A549 (cell line): ENCODE results near the gene TSHZ2. TPM values are rescaled to one million over a fixed set of nuclear protein-coding genes. Genes with fewer than 3 reads are reported as not detected.

Source experiments
- ATAC-seq, 2 experiments: fragments of 200-7000 bp in 1 of 2; fragments of >200 bp in 1 of 2; cut with Nextera tagmentation in 1 of 2; cut with Tn5 transposase in 1 of 2; 3 replicates each; pipeline versions ENCODE4 v1.8.0 to v1.9.1; 2018 to 2020; ENCODE audit warnings: mild to moderate bottlenecking in 1 of 2, moderate library complexity in 1 of 2
- CTCF ChIA-PET: fragments of 300-600 bp; sonication (Branson Sonifier 250); formaldehyde crosslinking; extraction: SDS; loops from one replicate; lab custom pipeline; 2021; ENCODE audit warnings: antibody characterized with exemption, inconsistent platforms; lab: Yijun Ruan, JAX
- POLR2A ChIA-PET: fragments of 350-600 bp; formaldehyde crosslinking; extraction: SDS; loops from one replicate; lab custom pipeline; 2021; ENCODE audit warnings: antibody characterized with exemption, inconsistent platforms; lab: Yijun Ruan, JAX
- DNase-seq, 2 experiments: peaks; one replicate each; pipeline versions ENCODE4 v3.0.0 to v3.0.0-alpha.2; 2011 to 2016; ENCODE audit warnings: low read depth in 1 of 2, low spot score in 1 of 2
- FAIRE-seq: peaks from 2 replicates; lab custom pipeline; 2011; peaks lifted over from hg19 to GRCh38; lab: Jason Lieb, UNC
- H3K27ac ChIP-seq, 2 experiments: fragments of >200 bp; sonication (Bioruptor Twin); formaldehyde crosslinking; 3 replicates each; pipeline ENCODE4 v1.5.1; 2016 to 2017
- H3K4me1 ChIP-seq: fragments of >200 bp; sonication (Bioruptor Twin); formaldehyde crosslinking; 3 replicates; pipeline ENCODE4 v1.6.1; 2016
- H3K4me2 ChIP-seq: fragments of >200 bp; sonication (Bioruptor Twin); formaldehyde crosslinking; 3 replicates; pipeline ENCODE4 v1.6.1; 2016
- H3K4me3 ChIP-seq: fragments of >200 bp; sonication (Bioruptor Twin); formaldehyde crosslinking; 3 replicates; pipeline ENCODE4 v1.5.1; 2016
- H3K9me3 ChIP-seq: fragments of >200 bp; sonication (Bioruptor Twin); formaldehyde crosslinking; 3 replicates; pipeline ENCODE4 v1.6.1; 2016
- BHLHE40 ChIP-seq: IDR thresholded peaks from 2 replicates; pipeline ENCODE4 v1.6.1; 2012; ENCODE audit warnings: low read depth, low read length, inconsistent platforms
- CBX8 ChIP-seq: fragments of 200-600 bp; sonication (generic); IDR thresholded peaks from 2 replicates; pipeline ENCODE4 v1.6.1; 2016
- CEBPB ChIP-seq, 2 experiments: fragments of >200 bp in 1 of 2; sonication (Bioruptor Twin) in 1 of 2; formaldehyde crosslinking in 1 of 2; IDR thresholded peaks; 2 replicates each; pipeline ENCODE4 v1.6.1; 2012 to 2016
- CHD4 ChIP-seq: fragments of 200-600 bp; sonication (generic); IDR thresholded peaks from 2 replicates; pipeline ENCODE4 v1.6.1; 2016; ENCODE audit warnings: antibody characterized with exemption, mild to moderate bottlenecking, borderline replicate concordance
- EHMT2 ChIP-seq: fragments of 200-600 bp; sonication (generic); IDR thresholded peaks from 2 replicates; pipeline ENCODE4 v1.6.1; 2016; ENCODE audit warnings: antibody characterized with exemption, low read depth, mild to moderate bottlenecking, moderate library complexity
- ESRRA ChIP-seq: fragments of 150-350 bp; IDR thresholded peaks from 2 replicates; pipeline ENCODE4 v1.6.1; 2014; ENCODE audit warnings: mild to moderate bottlenecking, low read length, borderline replicate concordance
- FOSL2 ChIP-seq, 2 experiments: fragments of 450-650 bp in 1 of 2; fragments of >200 bp in 1 of 2; sonication (Bioruptor Twin) in 1 of 2; formaldehyde crosslinking; IDR thresholded peaks; 2 replicates each; pipeline versions ENCODE4 v1.5.0 to v1.6.1; 2016 to 2020; ENCODE audit warnings: mild to moderate bottlenecking in 1 of 2, moderate library complexity in 1 of 2
- FOXS1 ChIP-seq: fragments of 250-450 bp; sonication (Bioruptor Pico); IDR thresholded peaks from 2 replicates; pipeline ENCODE4 v1.5.0; 2020; ENCODE audit warnings: mild to moderate bottlenecking, moderate library complexity
- GATA3 ChIP-seq: IDR thresholded peaks from 2 replicates; pipeline ENCODE4 v1.6.1; 2012; ENCODE audit warnings: borderline replicate concordance
- HEYL ChIP-seq: fragments of 250-450 bp; sonication (Bioruptor Pico); IDR thresholded peaks from 2 replicates; pipeline ENCODE4 v1.8.0; 2021; ENCODE audit warnings: mild to moderate bottlenecking, moderate library complexity
- JUNB ChIP-seq: fragments of >200 bp; sonication (Bioruptor Twin); formaldehyde crosslinking; IDR thresholded peaks from 2 replicates; pipeline ENCODE4 v1.6.1; 2016
- NFE2L2 ChIP-seq: fragments of 150-350 bp; conservative IDR thresholded peaks from 2 replicates; pipeline ENCODE4 v1.6.1; 2014; ENCODE audit warnings: low read length
- NPAS2 ChIP-seq: fragments of 250-450 bp; sonication (Bioruptor Pico); IDR thresholded peaks from 2 replicates; pipeline ENCODE4 v1.8.0; 2022; ENCODE audit warnings: mild to moderate bottlenecking, moderate library complexity, borderline replicate concordance
- NR3C1 ChIP-seq: fragments of >200 bp; sonication (Bioruptor Twin); formaldehyde crosslinking; IDR thresholded peaks from 3 replicates; pipeline ENCODE4 v1.6.1; 2017
- POLR2A ChIP-seq: IDR thresholded peaks from 2 replicates; pipeline ENCODE4 v1.6.1; 2012; ENCODE audit warnings: mild to moderate bottlenecking, low read length
- POLR2AphosphoS2 ChIP-seq: conservative IDR thresholded peaks from 2 replicates; pipeline ENCODE4 v1.6.1; 2012; ENCODE audit warnings: low read length, improper control_type of control experiment, inconsistent platforms
- RAD21 ChIP-seq, 2 experiments: fragments of >200 bp in 1 of 2; sonication (Bioruptor Twin) in 1 of 2; formaldehyde crosslinking in 1 of 2; IDR thresholded peaks in 1 of 2; conservative IDR thresholded peaks in 1 of 2; 2 replicates in 1 of 2; 3 replicates in 1 of 2; pipeline ENCODE4 v1.6.1; 2012 to 2018; ENCODE audit warnings: inconsistent platforms in 1 of 2
- RFX5 ChIP-seq: fragments of 450-650 bp; IDR thresholded peaks from 2 replicates; pipeline ENCODE4 v1.7.1; 2014; ENCODE audit warnings: antibody characterized with exemption, mild to moderate bottlenecking, moderate library complexity
- RNF2 ChIP-seq: fragments of 200-600 bp; sonication (generic); IDR thresholded peaks from 2 replicates; pipeline ENCODE4 v1.6.1; 2016; ENCODE audit warnings: low read depth, mild to moderate bottlenecking, antibody characterized with exemption, moderate library complexity, borderline replicate concordance
- SMC3 ChIP-seq: fragments of >200 bp; sonication (Bioruptor Twin); formaldehyde crosslinking; IDR thresholded peaks from 3 replicates; pipeline ENCODE4 v1.6.1; 2018; ENCODE audit warnings: inconsistent platforms
- SREBF2 ChIP-seq: fragments of 450-650 bp; IDR thresholded peaks from 2 replicates; pipeline ENCODE4 v1.6.1; 2014; ENCODE audit warnings: mild to moderate bottlenecking, moderate library complexity
- TP53 ChIP-seq: fragments of 250-450 bp; sonication (Bioruptor Pico); IDR thresholded peaks from 2 replicates; pipeline ENCODE4 v1.5.0; 2021; ENCODE audit warnings: mild to moderate bottlenecking, moderate library complexity
- ZC3H11A ChIP-seq: fragments of 450-650 bp; IDR thresholded peaks from 2 replicates; pipeline ENCODE4 v1.6.1; 2014; ENCODE audit warnings: antibody characterized with exemption, mild to moderate bottlenecking
- ZFP36 ChIP-seq: fragments of 450-650 bp; IDR thresholded peaks from 2 replicates; pipeline ENCODE4 v1.6.1; 2014; ENCODE audit warnings: borderline replicate concordance; ENCODE audit not compliant: partially characterized antibody
- ZSCAN20 ChIP-seq: fragments of 250-450 bp; sonication (Bioruptor Pico); IDR thresholded peaks from 2 replicates; pipeline ENCODE4 v1.8.0; 2022; ENCODE audit warnings: mild to moderate bottlenecking, moderate library complexity
- WGBS: methylation state at CpG from one replicate; pipeline ENCODE4 v1.1.6; 2017; ENCODE audit errors: missing lambda C conversion rate; 5-methylcytosine and 5-hydroxymethylcytosine counted together
- polyA plus RNA-seq, 4 experiments: library from polyadenylated mRNA; depleted of rRNA in 3 of 4; stranded (reverse); fragments of >200 nt; fragmentation: RNase III in 1 of 4; extraction: RNeasy Plus Mini Kit Qiagen cat#74134 plus additional on column Dnase treatment in 1 of 4; gene quantifications; 2 replicates in 3 of 4; 3 replicates in 1 of 4; pipeline ENCODE4 v1.2.3, GENCODE V29; 2011 to 2017
- TF ChIP-seq, protein P1 (sequence below): fragments of >200 bp; sonication (Bioruptor Twin); formaldehyde crosslinking; IDR thresholded peaks from 3 replicates; pipeline ENCODE4 v1.6.1; 2016
- TF ChIP-seq, protein P2 (sequence below): fragments of 450-650 bp; IDR thresholded peaks from 2 replicates; pipeline ENCODE4 v1.6.1; 2014; ENCODE audit warnings: antibody characterized with exemption
- TF ChIP-seq, protein P3 (sequence below): IDR thresholded peaks from 2 replicates; pipeline ENCODE4 v1.6.1; 2012
- TF ChIP-seq, protein P4 (sequence below): fragments of 250-450 bp; sonication (Bioruptor Pico); IDR thresholded peaks from 2 replicates; pipeline ENCODE4 v1.5.0; 2021; ENCODE audit warnings: mild to moderate bottlenecking, moderate library complexity, borderline replicate concordance

TSHZ2 gene
- polyA plus RNA-seq, 2 of the 4 experiments (the other 2 are of a cell fraction): not detected

DNA sequence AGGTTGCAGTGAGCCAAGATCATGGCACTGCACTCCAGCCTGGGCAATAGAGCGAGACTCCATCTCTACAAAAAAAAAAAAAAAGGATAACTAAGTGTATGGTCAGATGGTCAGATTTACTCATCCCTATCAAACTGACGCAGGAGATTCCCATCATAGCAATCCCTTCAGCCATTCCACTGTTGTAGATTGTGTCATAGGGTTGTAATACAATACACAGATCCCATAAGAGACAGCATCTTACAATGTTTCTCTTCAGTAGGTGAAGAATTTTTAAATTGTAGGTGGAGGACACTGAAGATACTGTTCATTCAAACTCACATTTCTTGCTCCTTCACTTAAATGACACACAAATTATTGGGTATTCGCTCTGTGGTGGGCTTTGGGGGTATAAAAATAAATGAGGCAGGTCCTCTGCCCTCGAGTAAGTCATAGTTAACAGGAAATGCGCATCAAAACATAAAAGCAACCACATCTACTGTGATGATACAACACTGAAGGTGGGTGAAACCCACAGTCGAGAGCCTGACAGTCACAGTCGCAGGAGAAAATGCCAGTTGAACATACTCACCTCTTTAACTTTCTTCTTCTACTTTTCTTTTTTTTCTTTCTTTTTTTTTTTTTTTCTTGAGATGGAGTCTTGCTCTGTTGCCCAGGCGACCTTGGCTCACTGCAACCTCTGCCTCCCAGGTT is 416.0 kb downstream of the TSHZ2 start:
- ATAC-seq (no peak), FAIRE-seq (no peak), DNase-seq (no peak)
- ChIA-PET CTCF (no interaction called here), POLR2A (no interaction called here)
- 53% methylated on average over 8 of the region's 8 CpGs for WGBS
- Histone ChIP-seq H3K27ac (no peak overlapping the region), H3K4me3 (no peak overlapping the region), H3K4me1 (no peaks in the 10 kb centered on the region), H3K9me3 (no peaks in the 10 kb centered on the region), H3K4me2 (no peak overlapping the region)
- TF ChIP-seq POLR2AphosphoS2 (no peak), POLR2A (no peak), SREBF2 (no peak), NPAS2 (CRISPR knock-in tag) (no peak), BHLHE40 (no peak), EHMT2 (no peak), NFE2L2 (no peak), RNF2 (no peak), CHD4 (no peak), CEBPB (IDR thresholded peaks at IDR 0.05) (no peak), CBX8 (no peak), RAD21 (conservative IDR thresholded peaks at IDR 0.05 in 1 of 2, IDR thresholded peaks at IDR 0.05 in 1 of 2) (no peak), ZC3H11A (no peak), ZFP36 (no peak)
- TF ChIP-seq, protein P1, sequence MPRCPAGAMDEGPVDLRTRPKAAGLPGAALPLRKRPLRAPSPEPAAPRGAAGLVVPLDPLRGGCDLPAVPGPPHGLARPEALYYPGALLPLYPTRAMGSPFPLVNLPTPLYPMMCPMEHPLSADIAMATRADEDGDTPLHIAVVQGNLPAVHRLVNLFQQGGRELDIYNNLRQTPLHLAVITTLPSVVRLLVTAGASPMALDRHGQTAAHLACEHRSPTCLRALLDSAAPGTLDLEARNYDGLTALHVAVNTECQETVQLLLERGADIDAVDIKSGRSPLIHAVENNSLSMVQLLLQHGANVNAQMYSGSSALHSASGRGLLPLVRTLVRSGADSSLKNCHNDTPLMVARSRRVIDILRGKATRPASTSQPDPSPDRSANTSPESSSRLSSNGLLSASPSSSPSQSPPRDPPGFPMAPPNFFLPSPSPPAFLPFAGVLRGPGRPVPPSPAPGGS: no peak
- TF ChIP-seq, protein P2, sequence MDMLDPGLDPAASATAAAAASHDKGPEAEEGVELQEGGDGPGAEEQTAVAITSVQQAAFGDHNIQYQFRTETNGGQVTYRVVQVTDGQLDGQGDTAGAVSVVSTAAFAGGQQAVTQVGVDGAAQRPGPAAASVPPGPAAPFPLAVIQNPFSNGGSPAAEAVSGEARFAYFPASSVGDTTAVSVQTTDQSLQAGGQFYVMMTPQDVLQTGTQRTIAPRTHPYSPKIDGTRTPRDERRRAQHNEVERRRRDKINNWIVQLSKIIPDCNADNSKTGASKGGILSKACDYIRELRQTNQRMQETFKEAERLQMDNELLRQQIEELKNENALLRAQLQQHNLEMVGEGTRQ: no peak
- TF ChIP-seq, protein P3, sequence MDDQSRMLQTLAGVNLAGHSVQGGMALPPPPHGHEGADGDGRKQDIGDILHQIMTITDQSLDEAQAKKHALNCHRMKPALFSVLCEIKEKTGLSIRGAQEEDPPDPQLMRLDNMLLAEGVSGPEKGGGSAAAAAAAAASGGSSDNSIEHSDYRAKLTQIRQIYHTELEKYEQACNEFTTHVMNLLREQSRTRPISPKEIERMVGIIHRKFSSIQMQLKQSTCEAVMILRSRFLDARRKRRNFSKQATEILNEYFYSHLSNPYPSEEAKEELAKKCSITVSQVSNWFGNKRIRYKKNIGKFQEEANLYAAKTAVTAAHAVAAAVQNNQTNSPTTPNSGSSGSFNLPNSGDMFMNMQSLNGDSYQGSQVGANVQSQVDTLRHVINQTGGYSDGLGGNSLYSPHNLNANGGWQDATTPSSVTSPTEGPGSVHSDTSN: no peak

DNA sequence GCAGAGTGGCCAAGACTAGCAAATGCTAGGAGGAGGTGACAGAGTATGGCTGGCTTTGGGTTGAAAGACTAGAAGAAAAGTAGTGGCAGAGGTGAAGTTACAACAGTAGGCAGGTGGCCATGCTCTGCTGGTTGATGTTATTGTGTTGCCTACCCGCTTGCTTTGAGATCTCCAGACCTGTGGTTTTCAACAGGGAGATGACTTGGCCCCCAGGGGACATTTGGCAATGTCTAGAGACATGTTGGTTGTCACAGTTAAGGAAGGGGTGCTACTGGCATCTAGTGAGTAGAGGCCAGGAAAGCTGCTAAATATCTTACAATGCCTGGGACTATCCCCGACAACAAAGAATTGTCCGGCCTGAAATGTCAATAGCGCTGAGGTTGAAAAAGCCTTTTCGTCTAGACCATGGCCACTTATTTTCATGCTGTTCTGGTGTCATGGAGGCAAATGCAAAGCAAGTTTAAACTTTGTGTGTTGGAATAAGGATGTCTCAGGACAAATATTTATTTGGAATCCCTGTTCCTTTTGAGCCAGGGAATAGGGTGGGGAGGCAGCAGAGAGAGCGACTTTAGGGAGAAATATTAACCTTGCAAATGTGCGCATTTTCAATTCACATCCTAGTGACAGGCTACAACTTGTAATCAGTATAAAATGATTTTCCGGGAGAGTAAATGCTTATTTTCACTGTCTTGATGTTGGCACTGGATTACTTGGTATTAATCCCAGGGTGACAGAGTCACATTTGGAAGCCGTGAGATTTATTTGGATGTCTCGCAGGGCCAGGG is 417.6 kb downstream of the TSHZ2 start:
- H3K4me1 ChIP-seq: no peaks in the 10 kb centered on the region
- no peak overlapping the region for H3K4me3 ChIP-seq
- 71% methylated on average over 10 of the region's 10 CpGs for WGBS
- ChIA-PET CTCF (no interaction called here), POLR2A (no interaction called here)
- no peaks in the 10 kb centered on the region for H3K9me3 ChIP-seq
- H3K27ac ChIP-seq: no peak overlapping the region
- no peak overlapping the region for H3K4me2 ChIP-seq
- TF ChIP-seq GATA3 (no peak), ZC3H11A (no peak), RNF2 (no peak), NR3C1 (no peak), ZSCAN20 (CRISPR knock-in tag) (no peak), NPAS2 (CRISPR knock-in tag) (no peak), HEYL (no peak), RFX5 (no peak), CHD4 (no peak), TP53 (no peak), SMC3 (no peak), JUNB (no peak), ESRRA (no peak), POLR2A (no peak), RAD21 (conservative IDR thresholded peaks at IDR 0.05 in 1 of 2, IDR thresholded peaks at IDR 0.05 in 1 of 2) (no peak), FOSL2 (IDR thresholded peaks at IDR 0.05) (no peak), FOSL2 (CRISPR knock-in tag; IDR thresholded peaks at IDR 0.05) (no peak), FOXS1 (CRISPR knock-in tag) (no peak)
- TF ChIP-seq, protein P1: no peak
- TF ChIP-seq, protein P4, sequence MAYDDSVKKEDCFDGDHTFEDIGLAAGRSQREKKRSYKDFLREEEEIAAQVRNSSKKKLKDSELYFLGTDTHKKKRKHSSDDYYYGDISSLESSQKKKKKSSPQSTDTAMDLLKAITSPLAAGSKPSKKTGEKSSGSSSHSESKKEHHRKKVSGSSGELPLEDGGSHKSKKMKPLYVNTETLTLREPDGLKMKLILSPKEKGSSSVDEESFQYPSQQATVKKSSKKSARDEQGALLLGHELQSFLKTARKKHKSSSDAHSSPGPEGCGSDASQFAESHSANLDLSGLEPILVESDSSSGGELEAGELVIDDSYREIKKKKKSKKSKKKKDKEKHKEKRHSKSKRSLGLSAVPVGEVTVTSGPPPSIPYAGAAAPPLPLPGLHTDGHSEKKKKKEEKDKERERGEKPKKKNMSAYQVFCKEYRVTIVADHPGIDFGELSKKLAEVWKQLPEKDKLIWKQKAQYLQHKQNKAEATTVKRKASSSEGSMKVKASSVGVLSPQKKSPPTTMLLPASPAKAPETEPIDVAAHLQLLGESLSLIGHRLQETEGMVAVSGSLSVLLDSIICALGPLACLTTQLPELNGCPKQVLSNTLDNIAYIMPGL (CRISPR knock-in tag): no peak
- TF ChIP-seq, all 56 proteins: peak for 0
- DNase-seq (no peak), FAIRE-seq (no peak), ATAC-seq (no peak)
